Measurements from ENCODE around the gene CSRP2. TPM values are rescaled to one million over a fixed set of nuclear protein-coding genes. Genes with fewer than 3 reads are reported as not detected.

CSRP2 gene
- total RNA-seq, 6 experiments from 2014 or later = 20.7 to 32.7 (median 29.5) TPM

- Mint-ChIP-seq H3K27ac (no peak overlapping the region), H3K4me3 (no peak overlapping the region), H3K9me3 (no peaks in the 10 kb centered on the region), H3K36me3 (ENCODE audit: low read depth) (no peaks in the 10 kb centered on the region), H3K27me3 (ENCODE audit: insufficient read depth) (peaks cover 2% of the 10 kb centered on the region), H3K4me1 (ENCODE audit: low read depth) (peaks cover 21% of the 10 kb centered on the region)
- DNase-seq = no peak
- TF ChIP-seq CTCF (IDR thresholded peaks at IDR 0.05) = no peak
These were observed 4.2 kb downstream of the CSRP2 start for GRCh38 chr12:76874491-76875190.

- H3K9me3 Mint-ChIP-seq = no peaks in the 10 kb centered on the region; the same call in 1 of the 2 replicates
- DNase-seq = no peak
- no peak for TF ChIP-seq CTCF (IDR thresholded peaks at IDR 0.05)
- peaks cover 22% of the 10 kb centered on the region for H3K4me1 Mint-ChIP-seq (ENCODE audit: low read depth)
- H3K27me3 Mint-ChIP-seq (ENCODE audit: insufficient read depth) = peaks cover 2% of the 10 kb centered on the region
- no peak overlapping the region for H3K27ac Mint-ChIP-seq
- H3K4me3 Mint-ChIP-seq = no peak overlapping the region
- no peaks in the 10 kb centered on the region for H3K36me3 Mint-ChIP-seq (ENCODE audit: low read depth)
These were observed 4.8 kb downstream of the CSRP2 start for GRCh38 chr12:76874027-76874426.

- Mint-ChIP-seq H3K27ac (no peak overlapping the region), H3K9me3 (no peaks in the 10 kb centered on the region; the same call in 1 of the 2 replicates), H3K27me3 (ENCODE audit: insufficient read depth) (no peaks in the 10 kb centered on the region; the same call in none of the 2 replicates), H3K4me3 (no peak overlapping the region), H3K36me3 (ENCODE audit: low read depth) (no peaks in the 10 kb centered on the region), H3K4me1 (ENCODE audit: low read depth) (peaks cover 20% of the 10 kb centered on the region)
- no peak for DNase-seq
- TF ChIP-seq CTCF (IDR thresholded peaks at IDR 0.05) = no peak
These were observed 6.4 kb downstream of the CSRP2 start for GRCh38 chr12:76872415-76872814.

GRCh38 chr12:76871742-76872141 is 7.1 kb downstream of the CSRP2 start:
- no peaks in the 10 kb centered on the region; the same call in 1 of the 2 replicates for H3K9me3 Mint-ChIP-seq
- DNase-seq = no peak
- H3K27ac Mint-ChIP-seq = no peak overlapping the region
- TF ChIP-seq CTCF (IDR thresholded peaks at IDR 0.05) = no peak
- no peaks in the 10 kb centered on the region; the same call in none of the 2 replicates for H3K27me3 Mint-ChIP-seq (ENCODE audit: insufficient read depth)
- peaks cover 13% of the 10 kb centered on the region for H3K4me1 Mint-ChIP-seq (ENCODE audit: low read depth)
- H3K4me3 Mint-ChIP-seq = no peak overlapping the region
- H3K36me3 Mint-ChIP-seq (ENCODE audit: low read depth) = no peaks in the 10 kb centered on the region

- H3K9me3 Mint-ChIP-seq = no peaks in the 10 kb centered on the region; the same call in 1 of the 2 replicates
- TF ChIP-seq CTCF (IDR thresholded peaks at IDR 0.05) = no peak
- no peak overlapping the region for H3K27ac Mint-ChIP-seq
- H3K27me3 Mint-ChIP-seq (ENCODE audit: insufficient read depth) = no peaks in the 10 kb centered on the region; the same call in none of the 2 replicates
- H3K4me1 Mint-ChIP-seq (ENCODE audit: low read depth) = peaks cover 12% of the 10 kb centered on the region
- H3K36me3 Mint-ChIP-seq (ENCODE audit: low read depth) = no peaks in the 10 kb centered on the region
- DNase-seq = no peak
- H3K4me3 Mint-ChIP-seq = no peak overlapping the region
These were observed 7.7 kb downstream of the CSRP2 start for GRCh38 chr12:76871082-76871481.

All from HFFc6 (cell line).